OCI-LY3 (cell line): Measurements from ENCODE around the gene DPYSL4.

Source experiments
- H2AFZ ChIP-seq: fragments of 200-600, 300-600 bp; shearing (Covaris generic); 2 replicates; pipeline ENCODE4 v1.6.0; 2014; ENCODE audit warnings: antibody characterized with exemption, low read depth, low read length
- H3K27ac ChIP-seq: fragments of 200-600, 300-600 bp; sonication (generic); 2 replicates; pipeline ENCODE4 v1.5.1; 2014; ENCODE audit warnings: mild to moderate bottlenecking, low read length, moderate library complexity, mixed read lengths
- H3K27me3 ChIP-seq: fragments of 200-600, 300-600 bp; sonication (generic); 2 replicates; pipeline ENCODE4 v1.6.1; 2014; ENCODE audit warnings: low read depth, low read length, mixed read lengths
- H3K36me3 ChIP-seq: fragments of 200-600, 300-600 bp; sonication (generic); replicated peaks from 2 replicates; pipeline ENCODE3; 2014; ENCODE audit warnings: low read depth, low read length, mixed read lengths
- H3K4me1 ChIP-seq: fragments of 300-600, 200-600 bp; sonication (generic); 2 replicates; pipeline ENCODE4 v1.6.1; 2014; ENCODE audit warnings: low read length, mixed read lengths
- H3K4me2 ChIP-seq: fragments of 200-600, 300-600 bp; sonication (generic); 2 replicates; pipeline ENCODE4 v1.6.1; 2014; ENCODE audit warnings: low read length, mixed read lengths
- H3K4me3 ChIP-seq: fragments of 300-600, 200-600 bp; sonication (generic); 2 replicates; pipeline ENCODE4 v1.5.1; 2014; ENCODE audit warnings: antibody characterized with exemption, mild to moderate bottlenecking, low read length, moderate library complexity
- H3K79me2 ChIP-seq: fragments of 300-600, 200-600 bp; shearing (Covaris generic); 2 replicates; pipeline ENCODE4 v1.6.1; 2014; ENCODE audit warnings: mild to moderate bottlenecking, low read length, mixed read lengths
- H3K9ac ChIP-seq: fragments of 300-600, 200-600 bp; shearing (Covaris generic); 2 replicates; pipeline ENCODE4 v1.6.0; 2014; ENCODE audit warnings: mild to moderate bottlenecking, low read length, moderate library complexity
- H3K9me3 ChIP-seq: fragments of 200-600, 300-600 bp; shearing (Covaris generic); 2 replicates; pipeline ENCODE4 v1.6.1; 2014; ENCODE audit warnings: low read length, mixed read lengths; ENCODE audit not compliant: insufficient read depth
- H4K20me1 ChIP-seq: fragments of 200-600, 300-600 bp; sonication (generic); 2 replicates; pipeline ENCODE4 v1.6.1; 2016; ENCODE audit warnings: low read length, mixed read lengths; ENCODE audit not compliant: insufficient read depth
- CTCF ChIP-seq: fragments of 200-600, 300-600 bp; sonication (generic); IDR thresholded peaks from 2 replicates; pipeline ENCODE4 v1.5.1; 2014; ENCODE audit warnings: antibody characterized with exemption, low read length, low read depth
- EZH2phosphoT487 ChIP-seq: fragments of 200-600 bp; shearing (Covaris generic); IDR thresholded peaks from 2 replicates; pipeline ENCODE4 v1.6.1; 2018; ENCODE audit warnings: antibody characterized with exemption, mixed run types, low read depth

The DPYSL4 gene

GRCh38 chr10:132175408-132175807 is 11.3 kb upstream of the DPYSL4 start:
- Histone ChIP-seq H2AFZ (no peak overlapping the region), H3K79me2 (no peaks in the 10 kb centered on the region), H3K4me2 (no peak overlapping the region), H3K4me3 (no peak overlapping the region), H3K36me3 (no peaks in the 10 kb centered on the region), H3K9me3 (no peaks in the 10 kb centered on the region), H3K9ac (no peak overlapping the region), H4K20me1 (no peaks in the 10 kb centered on the region), H3K27me3 (no peaks in the 10 kb centered on the region), H3K27ac (no peak overlapping the region), H3K4me1 (no peaks in the 10 kb centered on the region)
- no peak for TF ChIP-seq EZH2phosphoT487

- no peaks in the 10 kb centered on the region for H3K27me3 ChIP-seq
- no peaks in the 10 kb centered on the region for H3K9me3 ChIP-seq
- no peaks in the 10 kb centered on the region for H3K4me1 ChIP-seq
- no peaks in the 10 kb centered on the region for H3K36me3 ChIP-seq
- H3K27ac ChIP-seq, result no peak overlapping the region
- no peak overlapping the region for H3K4me3 ChIP-seq
- H3K4me2 ChIP-seq, result no peak overlapping the region
- no peaks in the 10 kb centered on the region for H4K20me1 ChIP-seq
- no peak overlapping the region for H3K9ac ChIP-seq
- H3K79me2 ChIP-seq, result no peaks in the 10 kb centered on the region
- TF ChIP-seq EZH2phosphoT487 (no peak), CTCF (no peak)
- H2AFZ ChIP-seq, result no peak overlapping the region
Observed at GRCh38 chr10:132175907-132176581, 10.7 kb upstream of the DPYSL4 start.

DNA sequence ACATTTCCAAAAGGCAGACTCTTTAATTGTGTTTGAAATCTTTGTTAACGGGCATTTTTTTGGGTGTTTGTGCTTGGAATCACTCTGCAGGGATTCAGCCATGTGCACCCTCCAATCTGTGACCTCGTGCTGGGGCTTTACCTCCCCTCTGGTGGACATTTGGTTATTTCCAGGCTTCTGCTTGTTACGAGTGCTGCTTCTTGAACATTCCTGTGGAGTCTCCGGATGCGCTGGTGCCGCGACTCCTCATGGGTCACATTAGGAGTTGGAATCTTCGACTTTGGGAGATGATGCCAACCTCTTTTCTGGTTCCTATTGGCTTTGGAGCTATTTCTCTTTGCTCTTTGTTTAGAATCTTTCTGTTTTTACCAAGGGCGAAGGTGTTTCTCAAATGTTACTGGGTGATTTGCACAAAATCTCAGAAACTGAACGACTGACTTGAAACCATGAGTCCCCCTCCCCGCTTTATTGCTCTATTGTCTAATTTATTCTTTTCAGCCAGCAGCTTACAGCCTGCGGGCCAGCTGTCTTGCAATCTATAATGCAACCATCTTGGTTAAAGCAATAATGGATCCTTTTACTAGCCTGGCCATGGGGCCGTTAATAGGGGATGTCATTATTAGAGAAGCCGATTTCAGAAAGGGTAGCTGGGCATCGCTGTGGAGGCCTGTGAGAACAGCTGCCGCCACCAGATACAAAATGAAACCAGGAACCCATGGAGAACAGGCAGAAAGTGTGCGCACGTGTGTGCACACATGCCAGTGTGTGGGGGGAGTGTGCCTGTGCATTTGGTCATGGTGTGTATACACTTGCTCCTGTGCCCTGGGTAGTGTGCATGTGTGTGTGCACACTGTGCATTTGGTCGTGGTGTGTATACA is 9.9 kb upstream of the DPYSL4 start:
- no peaks in the 10 kb centered on the region for H4K20me1 ChIP-seq
- H3K4me3 ChIP-seq, result no peak overlapping the region
- no peak overlapping the region for H2AFZ ChIP-seq
- H3K4me1 ChIP-seq, result no peaks in the 10 kb centered on the region
- no peak overlapping the region for H3K27ac ChIP-seq
- no peak overlapping the region for H3K4me2 ChIP-seq
- H3K79me2 ChIP-seq, result no peaks in the 10 kb centered on the region
- TF ChIP-seq CTCF, result no peak
- no peak for TF ChIP-seq EZH2phosphoT487
- no peaks in the 10 kb centered on the region for H3K36me3 ChIP-seq
- H3K9me3 ChIP-seq, result no peaks in the 10 kb centered on the region
- no peak overlapping the region for H3K9ac ChIP-seq
- no peaks in the 10 kb centered on the region for H3K27me3 ChIP-seq

- Histone ChIP-seq H3K4me3 (no peak overlapping the region), H3K36me3 (no peaks in the 10 kb centered on the region), H3K9ac (no peak overlapping the region), H4K20me1 (no peaks in the 10 kb centered on the region), H3K4me2 (no peak overlapping the region), H3K4me1 (no peaks in the 10 kb centered on the region), H3K79me2 (no peaks in the 10 kb centered on the region), H3K27me3 (no peaks in the 10 kb centered on the region), H3K9me3 (no peaks in the 10 kb centered on the region), H2AFZ (no peak overlapping the region), H3K27ac (no peak overlapping the region)
- TF ChIP-seq EZH2phosphoT487 (no peak), CTCF (no peak)
Observed at GRCh38 chr10:132178046-132178445, 8.7 kb upstream of the DPYSL4 start.
